Mesodermal cell (in vitro differentiated cells): ENCODE results near the gene RASGRP2.

ENCODE experiments used
- H3K27ac ChIP-seq: 2 replicates; pipeline ENCODE4 v1.7.0; 2013; ENCODE audit warnings: mild to moderate bottlenecking, low read depth, low read length, moderate library complexity; ENCODE audit not compliant: severe bottlenecking
- H3K36me3 ChIP-seq: 2 replicates; pipeline ENCODE4 v1.7.1; 2013; ENCODE audit warnings: mild to moderate bottlenecking, low read length, moderate library complexity; ENCODE audit not compliant: control insufficient read depth, insufficient read depth
- H3K4me1 ChIP-seq: one replicate; pipeline ENCODE4 v1.7.1; 2013; ENCODE audit warnings: mild to moderate bottlenecking, low read length; ENCODE audit not compliant: insufficient read depth, control insufficient read depth, poor library complexity, severe bottlenecking
- H3K4me3 ChIP-seq: 2 replicates; pipeline ENCODE4 v1.7.0; 2013; ENCODE audit warnings: low read length, control low read depth, mild to moderate bottlenecking; ENCODE audit not compliant: insufficient read depth, poor library complexity, severe bottlenecking; ENCODE audit errors: extremely low read depth
- H3K9me3 ChIP-seq: 2 replicates; pipeline ENCODE4 v1.7.1; 2013; ENCODE audit warnings: mild to moderate bottlenecking, low read length, moderate library complexity; ENCODE audit not compliant: control insufficient read depth
- WGBS, 2 experiments: methylation state at CpG; one replicate each; pipeline ENCODE4 v1.1.5; 2013; ENCODE audit warnings: missing lambda C conversion rate in 2 of 2; ENCODE audit not compliant: insufficient coverage in 2 of 2; 5-methylcytosine and 5-hydroxymethylcytosine counted together

RASGRP2 gene

DNA sequence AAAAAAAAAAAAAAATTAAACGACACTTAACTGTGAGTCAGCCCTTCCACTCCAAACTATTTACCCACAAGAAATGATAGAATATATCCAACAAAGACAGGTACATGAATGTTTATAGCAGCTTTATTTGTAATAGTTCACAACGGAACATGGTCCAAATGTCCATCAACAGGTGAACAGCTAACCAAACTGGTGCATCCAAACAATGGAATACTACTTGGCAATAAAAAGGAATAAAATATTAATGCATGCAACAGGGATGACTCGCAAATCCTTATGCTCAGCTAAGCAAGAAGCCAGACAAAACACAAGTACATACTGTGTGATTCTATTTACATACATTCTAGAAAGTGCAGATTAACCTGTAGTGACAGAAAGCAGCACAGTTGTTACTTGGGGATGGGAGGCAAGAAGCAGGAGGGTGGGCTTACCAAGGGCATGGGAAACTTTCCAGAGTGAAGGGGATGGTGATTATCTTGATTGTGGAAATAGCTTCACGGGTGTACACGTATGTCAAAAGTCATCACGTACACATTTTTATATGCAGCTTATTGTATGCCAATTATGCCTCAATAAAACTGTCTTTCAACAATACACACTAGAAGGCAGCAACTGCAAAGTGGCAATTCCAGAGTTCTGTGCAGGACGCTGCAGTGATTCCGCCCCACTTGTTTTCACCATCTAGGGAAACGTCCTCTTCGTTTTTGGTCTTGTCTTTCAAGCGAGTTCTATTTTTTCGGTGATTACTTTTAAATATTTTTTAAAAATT, 41.1 kb upstream of the RASGRP2 start:
- Histone ChIP-seq H3K4me1 (peaks cover 2% of the 10 kb centered on the region), H3K9me3 (no peaks in the 10 kb centered on the region)
- WGBS, 2 experiments, result 91 to 93% methylated on average over 3 to 5 of the region's 12 CpGs

GRCh38 chr11:64778473-64779298, 34.7 kb upstream of the RASGRP2 start, which contains the start of gene SF1:
Gene SF1 (minus strand): TSS chr11:64778542. CDS start chr11:64778392, 150 bp downstream.
- WGBS, 2 experiments, result 0% methylated on average over 46 to 63 of the region's 80 CpGs
- Histone ChIP-seq H3K4me3 (peak within 1 kb of the TSS; percentile 86), H3K9me3 (no peaks in the 10 kb centered on the region), H3K4me1 (peaks cover 6% of the 10 kb centered on the region), H3K36me3 (peaks cover 41% of the 10 kb centered on the region), H3K27ac (peak within 1 kb of the TSS; percentile 90)

More for the DNA sequence above, 41.1 kb upstream of the RASGRP2 start:
- Histone ChIP-seq H3K36me3 (peaks cover 4% of the 10 kb centered on the region), H3K27ac (no peak overlapping the region), H3K4me3 (no peak overlapping the region)

GRCh38 chr11:64778223-64778472, 34.2 kb upstream of the RASGRP2 start:
- Histone ChIP-seq H3K9me3 (no peaks in the 10 kb centered on the region), H3K36me3 (peaks cover 46% of the 10 kb centered on the region), H3K4me3 (peak overlapping the region; percentile 86), H3K4me1 (peaks cover 12% of the 10 kb centered on the region), H3K27ac (peak overlapping the region; percentile 90)
- WGBS, 2 experiments, result 0 to 2% methylated on average over 17 to 24 of the region's 28 CpGs

GRCh38 chr11:64777449-64778222, 33.7 kb upstream of the RASGRP2 start:
- Histone ChIP-seq H3K9me3 (no peaks in the 10 kb centered on the region), H3K27ac (peak overlapping the region; percentile 90), H3K4me1 (peaks cover 15% of the 10 kb centered on the region), H3K4me3 (peak overlapping the region; percentile 86), H3K36me3 (peaks cover 51% of the 10 kb centered on the region)
- 0% methylated on average over 32 to 63 of the region's 98 CpGs for WGBS, 2 experiments

- Histone ChIP-seq H3K9me3 (no peaks in the 10 kb centered on the region), H3K4me3 (peak overlapping the region; percentile 72), H3K4me1 (peaks cover 15% of the 10 kb centered on the region), H3K27ac (peak overlapping the region; percentile 10), H3K36me3 (peaks cover 59% of the 10 kb centered on the region)
- 54% methylated on average over 2 of the region's 3 CpGs; no CpG with 5 or more reads in 1 of the 2 experiments for WGBS, 2 experiments
Measured at GRCh38 chr11:64776875-64777274, 32.9 kb upstream of the RASGRP2 start.

DNA sequence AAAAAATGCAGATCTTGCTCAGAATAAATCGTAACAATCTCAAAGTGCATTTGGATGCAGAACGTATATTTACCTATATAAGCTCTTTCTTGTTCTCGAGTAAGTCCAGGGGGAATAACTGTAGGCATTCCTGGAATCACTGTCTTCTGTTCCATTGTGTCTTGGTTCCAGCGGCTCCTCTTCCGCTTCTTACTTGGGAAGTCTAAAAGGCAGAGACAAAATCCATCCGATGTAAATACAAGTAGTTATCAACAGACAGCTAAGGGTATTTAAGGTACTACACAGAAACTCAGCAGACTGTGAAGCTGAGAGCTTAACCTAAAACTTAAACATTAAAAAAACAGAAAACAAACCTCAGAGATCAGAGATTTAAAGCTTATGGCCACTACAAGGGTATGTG, 32.5 kb upstream of the RASGRP2 start:
- no peak overlapping the region for H3K27ac ChIP-seq
- peaks cover 63% of the 10 kb centered on the region for H3K36me3 ChIP-seq
- H3K4me1 ChIP-seq, result peaks cover 15% of the 10 kb centered on the region
- 95 to 98% methylated on average over 4 to 6 of the region's 6 CpGs for WGBS, 2 experiments
- peak overlapping the region; percentile 72 for H3K4me3 ChIP-seq
- H3K9me3 ChIP-seq, result no peaks in the 10 kb centered on the region

- peaks cover 15% of the 10 kb centered on the region for H3K4me1 ChIP-seq
- WGBS, 2 experiments, result 95 to 100% methylated on average over 5 of the region's 5 CpGs
- no peak overlapping the region for H3K4me3 ChIP-seq
- H3K9me3 ChIP-seq, result no peaks in the 10 kb centered on the region
- H3K36me3 ChIP-seq, result peaks cover 83% of the 10 kb centered on the region
- no peak overlapping the region for H3K27ac ChIP-seq
Measured at GRCh38 chr11:64774144-64774543, 30.2 kb upstream of the RASGRP2 start.

DNA sequence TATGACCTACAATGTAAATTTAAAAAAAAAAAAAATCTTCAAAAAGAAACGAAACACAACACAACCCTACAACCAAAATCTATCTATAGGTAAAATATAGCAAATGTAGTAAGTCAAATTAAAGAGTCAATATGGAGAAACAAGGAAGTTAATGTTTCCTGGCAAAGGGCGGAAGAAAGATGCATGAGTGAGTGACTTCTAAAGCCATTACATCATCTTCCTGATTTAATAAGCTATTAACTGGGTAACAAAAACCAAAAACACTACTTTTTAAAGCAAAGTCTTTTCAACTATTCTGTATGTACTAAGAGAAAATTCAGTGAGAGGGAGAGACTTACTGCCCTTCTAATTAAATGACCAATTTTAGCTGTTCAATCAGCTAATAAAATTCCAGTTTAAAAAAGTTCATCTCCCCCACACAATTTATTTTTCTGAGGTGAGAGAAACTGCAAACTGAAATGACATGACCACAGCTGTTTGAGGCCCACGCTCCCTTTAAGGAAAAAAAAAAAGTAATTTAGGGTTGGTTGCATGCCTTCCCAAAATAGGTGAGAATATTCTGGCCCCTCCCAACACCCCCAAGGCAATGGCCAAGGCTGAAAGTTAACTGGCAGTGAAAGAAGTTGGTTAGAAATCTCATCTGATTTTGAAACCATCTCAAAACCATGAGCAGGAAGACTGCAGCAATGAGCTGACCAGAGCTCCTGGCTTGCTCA, 28.5 kb upstream of the RASGRP2 start:
- Histone ChIP-seq H3K4me1 (peaks cover 16% of the 10 kb centered on the region), H3K27ac (no peak overlapping the region), H3K4me3 (no peak overlapping the region), H3K9me3 (no peaks in the 10 kb centered on the region), H3K36me3 (peaks cover 100% of the 10 kb centered on the region)
- 83% methylated on average over 1 of the region's 3 CpGs; no CpG with 5 or more reads in 1 of the 2 experiments for WGBS, 2 experiments

GRCh38 chr11:64771861-64772260, 27.9 kb upstream of the RASGRP2 start:
- H3K9me3 ChIP-seq, result no peaks in the 10 kb centered on the region
- H3K4me1 ChIP-seq, result peaks cover 21% of the 10 kb centered on the region
- peaks cover 100% of the 10 kb centered on the region for H3K36me3 ChIP-seq
- no peak overlapping the region for H3K4me3 ChIP-seq
- no CpG with 5 or more reads among the region's 2 CpGs for WGBS, 2 experiments
- H3K27ac ChIP-seq, result no peak overlapping the region

GRCh38 chr11:64770120-64770519, 26.2 kb upstream of the RASGRP2 start:
- H3K9me3 ChIP-seq, result no peaks in the 10 kb centered on the region
- H3K4me1 ChIP-seq, result peaks cover 24% of the 10 kb centered on the region
- no peak overlapping the region for H3K4me3 ChIP-seq
- H3K27ac ChIP-seq, result no peak overlapping the region
- H3K36me3 ChIP-seq, result peaks cover 97% of the 10 kb centered on the region
- WGBS, 2 experiments, result 97 to 100% methylated on average over 7 of the region's 12 CpGs
